PC-9 (cell line): Measurements from ENCODE around the gene GLI1. TPM values are rescaled to one million over a fixed set of nuclear protein-coding genes. Genes with fewer than 3 reads are reported as not detected.

ENCODE experiments used
- BruUV-seq: library from RNA; stranded (reverse); fragments of 400-500 nt; replicated peaks from 2 replicates; lab custom pipeline; 2021; lab: Mats Ljungman, UMichigan
- CTCF ChIA-PET: fragments of 300-600 bp; sonication (Branson Sonifier 250); formaldehyde crosslinking; loops from one replicate; lab custom pipeline; 2022; ENCODE audit warnings: antibody characterized with exemption; lab: Charles Lee
- POLR2A ChIA-PET: fragments of 300-600 bp; sonication (Branson Sonifier 250); formaldehyde crosslinking; loops from one replicate; lab custom pipeline; 2022; ENCODE audit warnings: antibody characterized with exemption; ENCODE audit not compliant: unreplicated experiment; lab: Charles Lee
- DNase-seq, 2 experiments: peaks; one replicate each; pipeline versions ENCODE4 v3.0.0 to v3.0.0-alpha.2; 2015 to 2022; ENCODE audit warnings: mixed read lengths in 1 of 2
- H2AFZ ChIP-seq: fragments of 200-600 bp; sonication (generic); 2 replicates; pipeline ENCODE4 v1.8.1; 2017; ENCODE audit warnings: antibody characterized with exemption
- H3F3A ChIP-seq: fragments of 200-600 bp; sonication (generic); 2 replicates; pipeline ENCODE4 v1.8.1; 2017; ENCODE audit warnings: antibody characterized with exemption, mild to moderate bottlenecking, low read depth; ENCODE audit not compliant: insufficient read depth
- H3K27ac ChIP-seq: fragments of 200-600 bp; sonication (generic); 2 replicates; pipeline ENCODE4 v1.6.1; 2016; ENCODE audit warnings: mixed run types
- H3K27me3 ChIP-seq: fragments of 200-600 bp; sonication (generic); 2 replicates; pipeline ENCODE4 v1.6.1; 2016; ENCODE audit warnings: low read depth, mixed run types; ENCODE audit not compliant: insufficient read depth
- H3K36me3 ChIP-seq: fragments of 200-600 bp; sonication (generic); 2 replicates; pipeline ENCODE4 v1.6.1; 2016; ENCODE audit warnings: low read depth, mixed run types
- H3K4me1 ChIP-seq: fragments of 200-600 bp; sonication (generic); replicated peaks from 2 replicates; pipeline ENCODE4 v1.6.1; 2016; ENCODE audit warnings: mixed run types; ENCODE audit not compliant: insufficient read depth
- H3K4me2 ChIP-seq: fragments of 200-600 bp; sonication (generic); 2 replicates; pipeline ENCODE4 v1.6.1; 2017; ENCODE audit warnings: mixed run types
- H3K4me3 ChIP-seq: fragments of 200-600 bp; sonication (generic); 2 replicates; pipeline ENCODE4 v1.6.1; 2016; ENCODE audit warnings: mixed run types
- H3K79me2 ChIP-seq: fragments of 200-600 bp; sonication (generic); 2 replicates; pipeline ENCODE4 v1.6.1; 2017; ENCODE audit warnings: low read depth, mixed run types
- H3K9me2 ChIP-seq: fragments of 200-600 bp; sonication (generic); 2 replicates; pipeline ENCODE4 v1.8.1; 2017; ENCODE audit warnings: mild to moderate bottlenecking; ENCODE audit not compliant: insufficient read depth
- H3K9me3 ChIP-seq: fragments of 200-600 bp; sonication (generic); 2 replicates; pipeline ENCODE4 v1.8.1; 2016; ENCODE audit warnings: low read depth; ENCODE audit not compliant: insufficient read depth
- H4K20me1 ChIP-seq: fragments of 200-600 bp; sonication (generic); 2 replicates; pipeline ENCODE4 v1.8.1; 2017; ENCODE audit not compliant: insufficient read depth
- CTCF ChIP-seq: fragments of 200-600 bp; sonication (generic); conservative IDR thresholded peaks from 2 replicates; pipeline ENCODE4 v1.6.1; 2017; ENCODE audit warnings: mixed run types, antibody characterized with exemption, mild to moderate bottlenecking, moderate library complexity
- EZH2 ChIP-seq: fragments of 200-600 bp; sonication (generic); IDR thresholded peaks from 2 replicates; pipeline ENCODE4 v1.8.0; 2017; ENCODE audit warnings: antibody characterized with exemption, low read depth
- intact Hi-C: fragments of 100-400 bp; cut with micrococcal nuclease; formaldehyde crosslinking; loops from one replicate; pipeline ENCODE4 v1.10.0; 2022; ENCODE audit not compliant: unreplicated experiment
- total RNA-seq: library from RNA; stranded (reverse); gene quantifications from 2 replicates; pipeline ENCODE4 v1.2.3, GENCODE V29; 2021

GLI1 gene
- total RNA-seq, 1 experiment from 2014 or later, result not detected

- POLR2A ChIA-PET, result interaction anchor here (0.6 kb wide), 1 partner anchor 145 kb away, joined by 4 read pairs; no protein-coding TSS in a partner anchor
- Histone ChIP-seq H2AFZ (no peak overlapping the region), H3K9me2 (no peaks in the 10 kb centered on the region), H3K79me2 (no peaks in the 10 kb centered on the region), H3K4me3 (no peak overlapping the region), H3K36me3 (no peaks in the 10 kb centered on the region), H3K4me1 (no peaks in the 10 kb centered on the region), H3K9me3 (no peaks in the 10 kb centered on the region), H4K20me1 (no peaks in the 10 kb centered on the region), H3K27ac (no peak overlapping the region), H3K27me3 (peaks cover 100% of the 10 kb centered on the region), H3K4me2 (no peak overlapping the region), H3F3A (no peaks in the 10 kb centered on the region)
- BruUV-seq, result no TSS peak
- DNase-seq, result no peak
- intact Hi-C loops, result no loop called here
- TF ChIP-seq CTCF (no peak), EZH2 (no peak)
- CTCF ChIA-PET, result no interaction called here
Observed at GRCh38 chr12:57467915-57468314, 8.3 kb downstream of the GLI1 start.

- Histone ChIP-seq H3K27ac (no peak overlapping the region), H4K20me1 (no peaks in the 10 kb centered on the region), H3K79me2 (no peaks in the 10 kb centered on the region), H3K36me3 (no peaks in the 10 kb centered on the region), H3K4me2 (no peak overlapping the region), H3K4me1 (no peaks in the 10 kb centered on the region), H3F3A (no peaks in the 10 kb centered on the region), H3K9me3 (no peaks in the 10 kb centered on the region), H3K9me2 (no peaks in the 10 kb centered on the region), H3K4me3 (no peak overlapping the region), H3K27me3 (peaks cover 100% of the 10 kb centered on the region), H2AFZ (no peak overlapping the region)
- TF ChIP-seq EZH2 (no peak), CTCF (no peak)
- no TSS peak for BruUV-seq
- DNase-seq, result no peak
- ChIA-PET POLR2A (interaction anchor here (0.6 kb wide), 1 partner anchor 445 kb away, joined by 4 read pairs; no protein-coding TSS in a partner anchor), CTCF (no interaction called here)
- intact Hi-C loops, result no loop called here
Observed at GRCh38 chr12:57469296-57470164, 9.9 kb downstream of the GLI1 start.

- Histone ChIP-seq H3K36me3 (no peaks in the 10 kb centered on the region), H2AFZ (no peak overlapping the region), H3K4me3 (no peak overlapping the region), H3K9me3 (no peaks in the 10 kb centered on the region), H3F3A (no peaks in the 10 kb centered on the region), H4K20me1 (no peaks in the 10 kb centered on the region), H3K4me1 (no peaks in the 10 kb centered on the region), H3K9me2 (no peaks in the 10 kb centered on the region), H3K4me2 (no peak overlapping the region), H3K27ac (no peak overlapping the region), H3K79me2 (no peaks in the 10 kb centered on the region), H3K27me3 (peaks cover 97% of the 10 kb centered on the region)
- no peak for DNase-seq
- POLR2A ChIA-PET, result no interaction called here
- BruUV-seq, result no TSS peak
- CTCF ChIA-PET, result no interaction called here
- intact Hi-C loops, result no loop called here
- TF ChIP-seq EZH2 (no peak), CTCF (no peak)
Observed at GRCh38 chr12:57470286-57470969, 10.8 kb downstream of the GLI1 start.
